22Rv1 (cell line): Measurements from ENCODE around the gene FBXW12.

Experiments used
- CTCF ChIP-seq: fragments of 450-650 bp; IDR thresholded peaks from 2 replicates; pipeline ENCODE4 v1.5.1; 2017; ENCODE audit warnings: mild to moderate bottlenecking
- ZFX ChIP-seq: fragments of 450-650 bp; IDR thresholded peaks from 2 replicates; pipeline ENCODE4 v1.6.1; 2017; ENCODE audit warnings: antibody characterized with exemption, borderline replicate concordance

DNA sequence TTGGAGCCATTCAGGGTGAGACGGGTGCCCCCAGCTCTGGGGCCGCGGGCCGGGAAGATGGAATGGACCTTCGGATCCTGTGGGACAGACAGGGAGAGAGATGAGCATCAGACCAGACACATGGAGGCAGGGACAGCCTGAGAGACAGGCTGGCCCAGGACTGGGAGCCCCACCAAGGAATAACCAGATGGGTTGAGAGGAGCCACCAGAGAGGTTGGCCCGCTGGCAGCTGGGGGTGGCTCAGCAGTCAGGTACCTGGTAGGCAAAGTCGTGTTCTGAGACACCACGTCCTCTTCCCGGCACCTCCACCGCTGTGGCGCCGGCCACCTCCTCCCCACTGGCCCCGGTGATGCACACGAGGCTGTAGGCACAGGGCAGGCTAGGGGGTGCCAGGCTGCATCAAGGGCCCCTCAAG is 44.1 kb downstream of the FBXW12 start:
- no peak for TF ChIP-seq CTCF
- TF ChIP-seq ZFX = no peak
